BLaER1 treated with 17β-estradiol and CSF1 and Interleukin-3, amounts not matched to agents 10 nM and 100 nM (cell line): ENCODE results near the gene IP6K3.

Experiments
- H3K27ac ChIP-seq, 11 experiments: shearing (Covaris generic); formaldehyde crosslinking; 2 replicates each; pipeline ENCODE4 v1.8.1; 2022
- H3K27me3 ChIP-seq, 11 experiments: shearing (Covaris generic); formaldehyde crosslinking; 2 replicates each; pipeline ENCODE4 v1.8.1; 2022
- H3K36me3 ChIP-seq, 11 experiments: shearing (Covaris generic); formaldehyde crosslinking; 2 replicates each; pipeline ENCODE4 v1.8.1; 2022
- H3K4me1 ChIP-seq, 10 experiments: shearing (Covaris generic); formaldehyde crosslinking; 2 replicates each; pipeline ENCODE4 v1.8.1; 2022
- H3K4me2 ChIP-seq, 11 experiments: shearing (Covaris generic); formaldehyde crosslinking; 2 replicates each; pipeline ENCODE4 v1.8.1; 2022
- H3K4me3 ChIP-seq, 10 experiments: shearing (Covaris generic); formaldehyde crosslinking; 2 replicates each; pipeline ENCODE4 v1.8.1; 2022
- H3K9ac ChIP-seq, 11 experiments: shearing (Covaris generic); formaldehyde crosslinking; 2 replicates each; pipeline ENCODE4 v1.8.1; 2022
- H3K9me3 ChIP-seq, 11 experiments: shearing (Covaris generic); formaldehyde crosslinking; replicated peaks in 1 of 11; 2 replicates each; pipeline ENCODE4 v1.8.1; 2022
- H4K20me1 ChIP-seq, 11 experiments: shearing (Covaris generic); formaldehyde crosslinking; 2 replicates each; pipeline ENCODE4 v1.8.1; 2022
- Cebpa-rat ChIP-seq, 11 experiments: shearing (Covaris generic); IDR thresholded peaks; 2 replicates each; pipeline ENCODE4 v1.8.1; 2022

The IP6K3 gene

GRCh38 chr6:33772902-33773472 lies 26.3 kb upstream of the IP6K3 start:
- peaks cover 55 to 62% (median 57%) of the 10 kb centered on the region in 11 experiments for H3K36me3 ChIP-seq
- H3K27me3 ChIP-seq = no peaks in the 10 kb centered on the region

GRCh38 chr6:33772082-33772830 lies 25.6 kb upstream of the IP6K3 start:
- Histone ChIP-seq H3K27me3 (no peaks in the 10 kb centered on the region), H3K9me3 (no peaks in the 10 kb centered on the region), H3K4me3 (no peak overlapping the region), H3K9ac (peak overlapping the region in 1 of 11 experiments; percentile 10; a peak in 5 of 22 replicates), H3K27ac (no peak overlapping the region), H3K4me1 (peaks cover 0 to 31% (median 14%) of the 10 kb centered on the region in 10 experiments; a peak in 14 of 20 replicates), H3K36me3 (peaks cover 48 to 55% (median 50%) of the 10 kb centered on the region in 11 experiments), H4K20me1 (peaks cover 32 to 82% (median 47%) of the 10 kb centered on the region in 11 experiments), H3K4me2 (peak overlapping the region in 10 of 11 experiments; percentile 5 to 62 (median 30); a peak in 12 of 22 replicates)
- no peak for TF ChIP-seq Cebpa-rat (IDR thresholded peaks at IDR 0.05)

More at GRCh38 chr6:33772902-33773472, 26.3 kb upstream of the IP6K3 start:
- TF ChIP-seq Cebpa-rat (IDR thresholded peaks at IDR 0.05) = no peak
- Histone ChIP-seq H3K27ac (no peak overlapping the region), H3K4me2 (no peak overlapping the region), H3K4me3 (no peak overlapping the region), H4K20me1 (peaks cover 32 to 89% (median 52%) of the 10 kb centered on the region in 11 experiments), H3K9ac (no peak overlapping the region), H3K4me1 (peaks cover 0 to 31% (median 14%) of the 10 kb centered on the region in 10 experiments; a peak in 14 of 20 replicates), H3K9me3 (no peaks in the 10 kb centered on the region)

- H3K4me2 ChIP-seq = peak overlapping the region in 10 of 11 experiments; percentile 5 to 62 (median 30); a peak in 12 of 22 replicates
- peak overlapping the region in 2 of 11 experiments; percentile 10 to 27; a peak in 5 of 22 replicates for H3K9ac ChIP-seq
- H3K27ac ChIP-seq = no peak overlapping the region
- H3K4me1 ChIP-seq = peaks cover 0 to 31% (median 14%) of the 10 kb centered on the region in 10 experiments; a peak in 14 of 20 replicates
- no peaks in the 10 kb centered on the region for H3K9me3 ChIP-seq
- H4K20me1 ChIP-seq = peaks cover 32 to 74% (median 43%) of the 10 kb centered on the region in 11 experiments
- no peak overlapping the region for H3K4me3 ChIP-seq
- H3K27me3 ChIP-seq = no peaks in the 10 kb centered on the region
- H3K36me3 ChIP-seq = peaks cover 40 to 46% (median 42%) of the 10 kb centered on the region in 11 experiments
- TF ChIP-seq Cebpa-rat (IDR thresholded peaks at IDR 0.05) = no peak
Observed at GRCh38 chr6:33771146-33772081, 24.7 kb upstream of the IP6K3 start.

- no peak overlapping the region for H3K27ac ChIP-seq
Observed at GRCh38 chr6:33770833-33771145, 24.1 kb upstream of the IP6K3 start.

GRCh38 chr6:33770124-33770832 lies 23.6 kb upstream of the IP6K3 start:
- H3K9me3 ChIP-seq = no peaks in the 10 kb centered on the region
- TF ChIP-seq Cebpa-rat (IDR thresholded peaks at IDR 0.05) = no peak
- peak overlapping the region in 2 of 11 experiments; percentile 10 to 15; a peak in 1 of 22 replicates for H3K4me2 ChIP-seq
- H3K27ac ChIP-seq = no peak overlapping the region
- H3K4me1 ChIP-seq = peaks cover 0 to 33% (median 14%) of the 10 kb centered on the region in 10 experiments; a peak in 14 of 20 replicates
- no peaks in the 10 kb centered on the region for H3K27me3 ChIP-seq
- H4K20me1 ChIP-seq = peaks cover 31 to 62% (median 33%) of the 10 kb centered on the region in 11 experiments; a peak in 21 of 22 replicates
- H3K36me3 ChIP-seq = peaks cover 28 to 35% (median 30%) of the 10 kb centered on the region in 11 experiments
- H3K4me3 ChIP-seq = no peak overlapping the region
- H3K9ac ChIP-seq = peak overlapping the region in 4 of 11 experiments; percentile 5 to 39 (median 21); a peak in 2 of 22 replicates

More at GRCh38 chr6:33770833-33771145, 24.1 kb upstream of the IP6K3 start:
- Histone ChIP-seq H4K20me1 (peaks cover 32 to 68% (median 38%) of the 10 kb centered on the region in 11 experiments), H3K9ac (peak overlapping the region in 2 of 11 experiments; percentile 5 to 27; a peak in 1 of 22 replicates), H3K4me1 (peaks cover 0 to 31% (median 14%) of the 10 kb centered on the region in 10 experiments; a peak in 14 of 20 replicates), H3K4me2 (0 out of 22 replicates have a peak overlapping the region, but pooled peaks of 2 of the 11 experiments have one; percentile 22 to 39), H3K9me3 (no peaks in the 10 kb centered on the region), H3K27me3 (no peaks in the 10 kb centered on the region), H3K4me3 (no peak overlapping the region), H3K36me3 (peaks cover 33 to 40% (median 35%) of the 10 kb centered on the region in 11 experiments)
- TF ChIP-seq Cebpa-rat (IDR thresholded peaks at IDR 0.05) = no peak

- no peaks in the 10 kb centered on the region for H3K9me3 ChIP-seq
- H3K4me1 ChIP-seq = peaks cover 0 to 34% (median 14%) of the 10 kb centered on the region in 10 experiments; a peak in 14 of 20 replicates
- no peak overlapping the region for H3K27ac ChIP-seq
- peaks cover 19 to 26% (median 21%) of the 10 kb centered on the region in 11 experiments for H3K36me3 ChIP-seq
- H3K9ac ChIP-seq = no peak overlapping the region
- no peaks in the 10 kb centered on the region for H3K27me3 ChIP-seq
- 0 out of 22 replicates have a peak overlapping the region, but pooled peaks of 1 of the 11 experiments have one; percentile 29 for H3K4me2 ChIP-seq
- peaks cover 31 to 53% (median 33%) of the 10 kb centered on the region in 11 experiments; a peak in 21 of 22 replicates for H4K20me1 ChIP-seq
- no peak overlapping the region for H3K4me3 ChIP-seq
- TF ChIP-seq Cebpa-rat (IDR thresholded peaks at IDR 0.05) = no peak
Observed at GRCh38 chr6:33769248-33769821, 22.6 kb upstream of the IP6K3 start.

GRCh38 chr6:33768644-33769120 lies 22.0 kb upstream of the IP6K3 start:
- TF ChIP-seq Cebpa-rat (IDR thresholded peaks at IDR 0.05) = peak in 1 of 11 experiments; percentile 26; a peak in 1 of 22 replicates
- H3K27me3 ChIP-seq = no peaks in the 10 kb centered on the region
- peaks cover 28 to 49% (median 31%) of the 10 kb centered on the region in 11 experiments; a peak in 21 of 22 replicates for H4K20me1 ChIP-seq
- H3K9me3 ChIP-seq = no peaks in the 10 kb centered on the region
- H3K4me1 ChIP-seq = peaks cover 0 to 34% (median 14%) of the 10 kb centered on the region in 10 experiments; a peak in 14 of 20 replicates
- H3K9ac ChIP-seq = no peak overlapping the region
- H3K4me3 ChIP-seq = no peak overlapping the region
- H3K4me2 ChIP-seq = peak overlapping the region in 4 of 11 experiments; percentile 16 to 40 (median 30); a peak in 3 of 22 replicates
- peaks cover 16 to 19% (median 17%) of the 10 kb centered on the region in 11 experiments; a peak in 21 of 22 replicates for H3K36me3 ChIP-seq
- no peak overlapping the region for H3K27ac ChIP-seq
